ENCODE results near the gene ARL2.

The ARL2 gene

GRCh38 chr11:65040847-65041622 is 27.1 kb downstream of the ARL2 start, which contains the start of gene SAC3D1:
Gene SAC3D1 (plus strand): TSS chr11:65041210. CDS start chr11:65041293, 83 bp downstream.
- no peaks in the 10 kb centered on the region for H3K27me3 ChIP-seq (ENCODE audit: insufficient read depth, poor library complexity, severe bottlenecking)
- peak within 1 kb of the TSS; percentile 67 for H3K4me3 ChIP-seq (replicated peaks; ENCODE audit: insufficient read depth, low read length)
- DNase-seq (ENCODE audit: low read depth in 1 of 2, low spot score in 1 of 2) = peak; percentile 96 to 97
- TF ChIP-seq GABPA (IDR thresholded peaks at IDR 0.05; ENCODE audit: low read depth) (no peak), POLR2AphosphoS5 (IDR thresholded peaks at IDR 0.05; ENCODE audit: low read depth) (peak; percentile 58; the same call in 1 of the 2 replicates)
- peak within 1 kb of the TSS; percentile 86 for H3K27ac ChIP-seq (replicated peaks)

- Histone ChIP-seq H3K27ac (replicated peaks) (no peak overlapping the region), H3K27me3 (ENCODE audit: insufficient read depth, poor library complexity, severe bottlenecking) (no peaks in the 10 kb centered on the region), H3K4me3 (replicated peaks; ENCODE audit: insufficient read depth, low read length) (no peak overlapping the region)
- TF ChIP-seq SPI1 (IDR thresholded peaks at IDR 0.05; ENCODE audit: borderline replicate concordance, low read depth) (no peak), REST (IDR thresholded peaks at IDR 0.05; ENCODE audit: insufficient replicate concordance, low read depth) (no peak), GABPA (IDR thresholded peaks at IDR 0.05; ENCODE audit: low read depth) (no peak), CTCF (IDR thresholded peaks at IDR 0.05; ENCODE audit: insufficient read depth, low read length) (no peak), POLR2AphosphoS5 (IDR thresholded peaks at IDR 0.05; ENCODE audit: low read depth) (no peak)
- DNase-seq (ENCODE audit: low read depth in 1 of 2, low spot score in 1 of 2) = no peak
Measured at GRCh38 chr11:65042891-65043290, 28.9 kb downstream of the ARL2 start.

GRCh38 chr11:65043881-65044501 is 30.0 kb downstream of the ARL2 start:
- TF ChIP-seq CTCF (IDR thresholded peaks at IDR 0.05; ENCODE audit: insufficient read depth, low read length) (no peak), SPI1 (IDR thresholded peaks at IDR 0.05; ENCODE audit: borderline replicate concordance, low read depth) (no peak), POLR2AphosphoS5 (IDR thresholded peaks at IDR 0.05; ENCODE audit: low read depth) (no peak), REST (IDR thresholded peaks at IDR 0.05; ENCODE audit: insufficient replicate concordance, low read depth) (no peak), GABPA (IDR thresholded peaks at IDR 0.05; ENCODE audit: low read depth) (no peak)
- peak; percentile 82 to 85 for DNase-seq (ENCODE audit: low read depth in 1 of 2, low spot score in 1 of 2)
- no peak overlapping the region for H3K4me3 ChIP-seq (replicated peaks; ENCODE audit: insufficient read depth, low read length)
- H3K27ac ChIP-seq (replicated peaks) = no peak overlapping the region
- H3K27me3 ChIP-seq (ENCODE audit: insufficient read depth, poor library complexity, severe bottlenecking) = no peaks in the 10 kb centered on the region

GRCh38 chr11:65045061-65045460 is 31.1 kb downstream of the ARL2 start:
- Histone ChIP-seq H3K4me3 (replicated peaks; ENCODE audit: insufficient read depth, low read length) (no peak overlapping the region), H3K27ac (replicated peaks) (no peak overlapping the region), H3K27me3 (ENCODE audit: insufficient read depth, poor library complexity, severe bottlenecking) (no peaks in the 10 kb centered on the region)
- TF ChIP-seq SPI1 (IDR thresholded peaks at IDR 0.05; ENCODE audit: borderline replicate concordance, low read depth) (no peak), CTCF (IDR thresholded peaks at IDR 0.05; ENCODE audit: insufficient read depth, low read length) (no peak), REST (IDR thresholded peaks at IDR 0.05; ENCODE audit: insufficient replicate concordance, low read depth) (no peak), POLR2AphosphoS5 (IDR thresholded peaks at IDR 0.05; ENCODE audit: low read depth) (no peak), GABPA (IDR thresholded peaks at IDR 0.05; ENCODE audit: low read depth) (no peak)
- DNase-seq (ENCODE audit: low read depth in 1 of 2, low spot score in 1 of 2) = no peak

All from HL-60 (cell line).